ENCODE data around the gene PLXNA2.

Gene PLXNA2

GRCh38 chr1:207988326-207989165 lies 255.6 kb downstream of the PLXNA2 start:
- TF ChIP-seq CTCF (IDR thresholded peaks at IDR 0.05), result no peak

GRCh38 chr1:207987164-207987563 lies 257.0 kb downstream of the PLXNA2 start:
- no peak for TF ChIP-seq CTCF (IDR thresholded peaks at IDR 0.05)

- TF ChIP-seq CTCF (IDR thresholded peaks at IDR 0.05), result no peak
Observed at GRCh38 chr1:207985996-207986395, 258.2 kb downstream of the PLXNA2 start.

- no peak for TF ChIP-seq CTCF (IDR thresholded peaks at IDR 0.05)
Observed at GRCh38 chr1:207984831-207985572, 259.2 kb downstream of the PLXNA2 start.

- no peak for TF ChIP-seq CTCF (IDR thresholded peaks at IDR 0.05)
Observed at GRCh38 chr1:207983044-207983635, 261.0 kb downstream of the PLXNA2 start.

GRCh38 chr1:207981976-207982375 lies 262.2 kb downstream of the PLXNA2 start:
- no peak; the same call in 1 of the 2 replicates for TF ChIP-seq CTCF (IDR thresholded peaks at IDR 0.05)

GRCh38 chr1:207978441-207978840 lies 265.7 kb downstream of the PLXNA2 start:
- TF ChIP-seq CTCF (IDR thresholded peaks at IDR 0.05), result no peak

Data from LNCAP (cell line).